CD8-positive, alpha-beta memory T cell (primary cell): ENCODE results near the gene INPP5A. TPM values are rescaled to one million over a fixed set of nuclear protein-coding genes. Genes with fewer than 3 reads are reported as not detected.

Experiments
- CTCF ChIA-PET: fragments of 350-600 bp; sonication (Branson Sonifier 250); formaldehyde crosslinking; loops from one replicate; lab custom pipeline; 2021; ENCODE audit warnings: antibody characterized with exemption; lab: Charles Lee
- POLR2A ChIA-PET: fragments of 350-600 bp; sonication (Branson Sonifier 250); formaldehyde crosslinking; loops from one replicate; lab custom pipeline; 2021; ENCODE audit warnings: antibody characterized with exemption; lab: Charles Lee
- DNase-seq, 5 donors: peaks; one replicate each; pipeline versions ENCODE4 v3.0.0 to v3.0.0-alpha.2; 2020 to 2022; ENCODE audit warnings: mixed read lengths in 1 of 5
- H3K27ac ChIP-seq: one replicate; pipeline ENCODE4 v1.7.0; 2013; ENCODE audit warnings: low read depth, mild to moderate bottlenecking, low read length, moderate library complexity
- H3K27me3 ChIP-seq: 2 replicates; pipeline ENCODE4 v1.7.0; 2013; ENCODE audit warnings: low read length, mild to moderate bottlenecking; ENCODE audit not compliant: insufficient read depth, poor library complexity, severe bottlenecking
- H3K36me3 ChIP-seq: 2 replicates; pipeline ENCODE4 v1.7.0; 2013; ENCODE audit warnings: mild to moderate bottlenecking, low read length, moderate library complexity; ENCODE audit not compliant: insufficient read depth
- H3K4me1 ChIP-seq: 2 replicates; pipeline ENCODE4 v1.7.0; 2013; ENCODE audit warnings: mild to moderate bottlenecking, low read length, moderate library complexity; ENCODE audit not compliant: insufficient read depth
- H3K4me3 ChIP-seq: 2 replicates; pipeline ENCODE4 v1.7.0; 2013; ENCODE audit warnings: mild to moderate bottlenecking, low read length
- H3K9me3 ChIP-seq: 2 replicates; pipeline ENCODE4 v1.7.0; 2013; ENCODE audit warnings: mild to moderate bottlenecking, low read length
- H3K27ac Mint-ChIP-seq, 8 donors: one replicate each; pipeline ENCODE4 v1.8.0; 2020 to 2021; ENCODE audit warnings: mixed read lengths in 8 of 8, mild to moderate bottlenecking in 6 of 8, inconsistent platforms in 3 of 8, moderate library complexity in 3 of 8
- H3K27me3 Mint-ChIP-seq, 2 donors: one replicate each; pipeline ENCODE4 v1.8.0; 2020 to 2021; ENCODE audit warnings: mixed read lengths in 2 of 2, mild to moderate bottlenecking in 1 of 2, moderate library complexity in 1 of 2
- H3K36me3 Mint-ChIP-seq, 3 donors: one replicate each; pipeline ENCODE4 v1.8.0; 2020 to 2021; ENCODE audit warnings: mixed read lengths in 3 of 3, inconsistent platforms in 1 of 3, mild to moderate bottlenecking in 1 of 3
- H3K4me1 Mint-ChIP-seq, 3 donors: one replicate each; pipeline ENCODE4 v1.8.0; 2020 to 2021; ENCODE audit warnings: mixed read lengths in 3 of 3, inconsistent platforms in 1 of 3, mild to moderate bottlenecking in 1 of 3
- H3K4me3 Mint-ChIP-seq, 7 donors: one replicate each; pipeline ENCODE4 v1.8.0; 2020 to 2021; ENCODE audit warnings: mixed read lengths in 7 of 7, mild to moderate bottlenecking in 6 of 7, moderate library complexity in 4 of 7, inconsistent platforms in 2 of 7
- H3K9me3 Mint-ChIP-seq, 5 donors: one replicate each; pipeline ENCODE4 v1.8.0; 2020 to 2022; ENCODE audit warnings: mixed read lengths in 5 of 5, mild to moderate bottlenecking in 3 of 5, moderate library complexity in 2 of 5, inconsistent platforms in 1 of 5
- polyA plus RNA-seq: library from polyadenylated mRNA; unstranded; fragments of 300-500 nt; fragmentation: Illumina TruSeq; gene quantifications from one replicate; pipeline ENCODE4 v1.2.3, GENCODE V29; 2021
- total RNA-seq, 2 experiments: library from RNA; stranded (reverse); gene quantifications; one replicate each; pipeline ENCODE4 v1.2.3, GENCODE V29; 2021

Gene INPP5A
- total and polyA plus RNA-seq, 3 experiments from 2014 or later = 1.1 to 6.1 (median 4.8) TPM

DNA sequence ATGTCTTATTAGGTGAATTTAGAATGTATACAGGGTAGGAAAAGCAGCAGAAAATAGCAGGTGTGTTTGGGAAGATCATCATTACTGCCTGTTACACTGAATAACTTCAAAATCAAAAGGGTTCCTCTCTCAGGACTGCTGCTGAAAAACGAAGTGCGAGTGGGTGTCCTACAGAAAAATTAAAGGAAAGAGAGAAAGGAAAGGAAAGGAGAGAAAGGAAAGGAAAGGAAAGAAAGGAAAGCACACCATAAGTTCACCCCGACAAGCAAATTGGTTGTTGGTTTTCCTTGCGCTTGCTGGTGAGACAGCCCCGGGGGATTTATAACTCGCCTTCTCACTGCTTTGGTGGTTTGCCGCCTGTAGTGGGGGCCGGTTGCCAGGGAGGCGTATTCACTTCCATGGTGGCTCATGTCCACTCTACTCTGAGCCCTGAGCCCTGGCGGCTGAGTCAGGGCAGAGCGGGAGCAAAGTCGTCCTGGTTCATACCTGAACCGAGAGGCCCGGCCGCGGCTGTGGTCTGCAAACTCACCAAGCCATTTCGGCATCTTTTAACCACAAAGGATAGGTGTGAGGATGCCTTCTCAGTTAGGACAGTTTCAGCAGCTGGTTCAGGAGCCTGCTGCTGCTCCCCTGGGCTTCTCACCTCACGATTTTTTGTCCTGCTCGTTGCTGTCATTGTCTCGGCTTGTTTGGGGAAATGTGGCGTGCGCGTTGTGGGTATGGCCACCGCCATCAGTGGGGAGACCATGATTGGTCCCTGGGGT lies 26.1 kb downstream of the INPP5A start:
- H3K36me3 ChIP-seq = no peaks in the 10 kb centered on the region
- Mint-ChIP-seq H3K27me3 (peaks cover 0 to 2% of the 10 kb centered on the region in 2 donors), H3K36me3 (peaks cover 0 to 4% (median 0%) of the 10 kb centered on the region in 3 donors), H3K9me3 (no peaks in the 10 kb centered on the region), H3K4me3 (no peak overlapping the region), H3K4me1 (peaks cover 16 to 39% (median 26%) of the 10 kb centered on the region in 3 donors), H3K27ac (peak overlapping the region in 1 of 8 donors; percentile 96)
- H3K4me1 ChIP-seq = peaks cover 7% of the 10 kb centered on the region
- no peaks in the 10 kb centered on the region for H3K27me3 ChIP-seq
- DNase-seq = no peak
- H3K27ac ChIP-seq = no peak overlapping the region
- POLR2A ChIA-PET = no interaction called here
- no peak overlapping the region for H3K4me3 ChIP-seq
- no peaks in the 10 kb centered on the region for H3K9me3 ChIP-seq
- CTCF ChIA-PET = no interaction called here

DNA sequence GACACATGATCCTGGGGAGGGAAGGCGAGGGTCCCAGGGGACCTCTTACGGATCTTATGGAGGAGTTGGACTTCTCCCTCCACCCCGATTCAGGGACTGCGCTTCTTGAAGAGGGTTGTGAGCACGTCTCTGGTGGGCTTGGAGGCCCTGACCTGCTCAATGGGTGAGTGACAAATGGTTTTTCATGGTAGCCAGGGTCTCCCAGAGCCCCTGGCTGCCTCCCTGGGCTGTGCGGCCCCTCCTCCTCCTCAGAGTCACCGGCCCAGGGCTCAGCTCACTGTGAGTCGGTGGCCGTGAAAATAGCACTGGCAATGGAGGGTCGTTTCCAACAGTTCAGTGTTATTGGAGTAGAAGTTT lies 26.6 kb downstream of the INPP5A start:
- Mint-ChIP-seq H3K27me3 (peaks cover 0 to 2% of the 10 kb centered on the region in 2 donors), H3K36me3 (peaks cover 0 to 4% (median 0%) of the 10 kb centered on the region in 3 donors), H3K27ac (no peak overlapping the region), H3K4me3 (no peak overlapping the region), H3K4me1 (peaks cover 16 to 35% (median 26%) of the 10 kb centered on the region in 3 donors), H3K9me3 (no peaks in the 10 kb centered on the region)
- Histone ChIP-seq H3K27ac (no peak overlapping the region), H3K4me1 (peaks cover 7% of the 10 kb centered on the region), H3K36me3 (no peaks in the 10 kb centered on the region), H3K4me3 (no peak overlapping the region), H3K27me3 (no peaks in the 10 kb centered on the region), H3K9me3 (no peaks in the 10 kb centered on the region)
- no peak for DNase-seq
- ChIA-PET CTCF (no interaction called here), POLR2A (no interaction called here)

DNA sequence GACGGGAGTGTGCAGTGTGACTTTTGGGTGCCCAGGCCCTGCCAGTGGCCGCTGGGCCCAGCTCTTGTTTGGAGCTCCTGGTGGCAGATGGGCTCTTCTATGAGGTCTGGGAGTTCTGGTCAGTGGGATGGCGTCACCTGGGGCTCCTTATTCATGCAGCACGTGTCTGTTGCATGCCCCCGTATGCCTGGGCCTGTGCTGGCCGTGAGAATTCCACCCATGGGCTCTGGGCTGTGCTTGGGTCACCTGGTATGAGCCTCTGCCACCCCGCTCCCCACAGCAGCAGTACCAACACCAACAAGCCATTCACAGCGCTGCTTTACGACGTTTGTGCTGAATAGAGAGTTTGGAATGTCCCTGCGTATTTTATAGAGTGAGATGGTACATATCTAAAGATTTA lies 27.1 kb downstream of the INPP5A start:
- H3K36me3 ChIP-seq = no peaks in the 10 kb centered on the region
- peaks cover 0 to 4% (median 0%) of the 10 kb centered on the region in 3 donors for H3K36me3 Mint-ChIP-seq
- no peaks in the 10 kb centered on the region for H3K9me3 Mint-ChIP-seq
- peaks cover 13 to 32% (median 22%) of the 10 kb centered on the region in 3 donors for H3K4me1 Mint-ChIP-seq
- CTCF ChIA-PET = no interaction called here
- H3K27ac Mint-ChIP-seq = no peak overlapping the region
- no peaks in the 10 kb centered on the region for H3K27me3 ChIP-seq
- POLR2A ChIA-PET = no interaction called here
- no peaks in the 10 kb centered on the region for H3K9me3 ChIP-seq
- peaks cover 7% of the 10 kb centered on the region for H3K4me1 ChIP-seq
- H3K27me3 Mint-ChIP-seq = peaks cover 0 to 2% of the 10 kb centered on the region in 2 donors
- DNase-seq = no peak
- H3K4me3 Mint-ChIP-seq = no peak overlapping the region
- H3K4me3 ChIP-seq = no peak overlapping the region
- no peak overlapping the region for H3K27ac ChIP-seq

DNA sequence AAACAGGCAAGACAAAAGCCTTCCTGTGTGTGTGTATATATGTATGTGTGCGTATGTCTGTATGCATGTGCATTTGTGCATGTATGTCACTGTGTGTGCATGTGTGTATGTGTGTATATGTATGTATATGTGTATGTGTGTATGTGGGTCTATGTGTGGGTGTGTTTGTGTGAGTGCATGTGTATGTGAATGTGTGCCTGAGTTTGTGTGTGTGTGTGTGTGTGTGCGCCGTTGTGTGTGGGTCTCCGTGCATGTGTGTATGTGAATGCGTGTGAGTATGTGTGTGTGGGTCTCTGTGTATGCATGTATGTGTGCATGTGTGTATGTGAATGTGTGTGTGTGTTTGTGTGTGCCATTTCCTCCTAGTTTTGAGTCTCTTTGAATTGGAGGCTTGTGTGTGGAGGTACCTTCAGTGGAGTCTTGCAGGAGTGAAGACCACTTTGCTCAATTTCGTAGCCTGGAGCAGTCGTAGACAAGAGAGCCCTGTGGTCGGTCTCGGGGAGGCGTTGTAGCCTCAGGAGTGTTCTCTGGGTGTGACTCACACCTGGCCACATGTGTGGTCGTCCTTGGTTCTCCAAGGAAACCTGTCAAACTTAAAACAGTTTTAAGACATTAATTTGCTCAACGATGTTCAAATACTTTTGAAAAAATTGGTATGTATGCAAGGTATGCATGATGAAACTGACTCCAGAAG lies 28.1 kb downstream of the INPP5A start:
- H3K9me3 ChIP-seq = no peaks in the 10 kb centered on the region
- no peak overlapping the region for H3K4me3 ChIP-seq
- no peak for DNase-seq
- peaks cover 16 to 29% (median 20%) of the 10 kb centered on the region in 3 donors for H3K4me1 Mint-ChIP-seq
- CTCF ChIA-PET = no interaction called here
- no peaks in the 10 kb centered on the region for H3K36me3 ChIP-seq
- peaks cover 5% of the 10 kb centered on the region for H3K4me1 ChIP-seq
- no peak overlapping the region for H3K27ac ChIP-seq
- H3K27ac Mint-ChIP-seq = no peak overlapping the region
- H3K4me3 Mint-ChIP-seq = no peak overlapping the region
- no peaks in the 10 kb centered on the region for H3K27me3 ChIP-seq
- POLR2A ChIA-PET = no interaction called here
- no peaks in the 10 kb centered on the region for H3K9me3 Mint-ChIP-seq
- H3K27me3 Mint-ChIP-seq = peaks cover 0 to 2% of the 10 kb centered on the region in 2 donors
- peaks cover 0 to 7% (median 0%) of the 10 kb centered on the region in 3 donors for H3K36me3 Mint-ChIP-seq

DNA sequence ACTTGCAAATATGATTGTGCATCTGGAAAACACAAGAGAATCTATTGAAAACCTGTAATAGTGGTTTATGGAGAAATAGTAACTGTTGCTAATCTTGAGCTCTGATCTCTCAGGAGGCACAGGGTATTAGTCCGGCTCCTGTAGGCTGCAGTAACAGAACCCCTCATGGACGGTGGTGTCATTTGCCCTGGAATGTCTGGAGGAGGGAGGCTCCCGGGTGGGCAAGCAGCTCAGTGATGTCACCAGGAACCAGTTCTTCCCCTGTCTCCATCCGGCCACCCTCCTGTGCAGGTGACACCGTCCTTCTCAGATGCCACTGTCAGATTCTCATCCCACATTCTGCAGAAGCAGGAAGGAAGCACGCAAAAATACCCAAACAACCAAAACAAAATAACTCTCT lies 29.3 kb downstream of the INPP5A start:
- Histone ChIP-seq H3K27ac (no peak overlapping the region), H3K4me3 (no peak overlapping the region), H3K36me3 (no peaks in the 10 kb centered on the region), H3K27me3 (no peaks in the 10 kb centered on the region), H3K9me3 (no peaks in the 10 kb centered on the region), H3K4me1 (peaks cover 14% of the 10 kb centered on the region)
- no peak for DNase-seq
- H3K36me3 Mint-ChIP-seq = peaks cover 0 to 7% (median 0%) of the 10 kb centered on the region in 3 donors
- no peaks in the 10 kb centered on the region for H3K9me3 Mint-ChIP-seq
- H3K27me3 Mint-ChIP-seq = peaks cover 0 to 2% of the 10 kb centered on the region in 2 donors
- H3K27ac Mint-ChIP-seq = no peak overlapping the region
- CTCF ChIA-PET = no interaction called here
- peaks cover 16 to 25% (median 16%) of the 10 kb centered on the region in 3 donors for H3K4me1 Mint-ChIP-seq
- H3K4me3 Mint-ChIP-seq = no peak overlapping the region
- POLR2A ChIA-PET = no interaction called here

DNA sequence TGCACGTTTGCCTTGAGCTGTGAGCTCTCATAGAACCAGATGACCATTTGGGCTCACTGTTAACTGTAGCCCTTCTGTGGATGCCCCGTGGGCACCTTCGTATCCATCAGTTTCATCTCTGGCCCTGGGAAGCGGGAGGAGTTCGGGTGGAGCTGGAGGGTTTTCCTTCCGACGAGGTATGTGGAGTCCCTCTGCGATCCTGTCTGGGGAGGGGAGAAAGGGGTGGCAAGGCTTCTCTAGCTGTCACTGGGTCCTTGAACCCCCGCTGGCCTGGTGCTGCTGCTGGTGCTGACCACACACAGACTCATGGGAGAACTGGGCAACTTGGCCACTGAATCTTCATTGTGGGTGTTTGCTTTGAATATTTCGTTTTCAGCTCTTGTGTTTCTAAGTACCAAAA lies 32.7 kb downstream of the INPP5A start:
- Histone ChIP-seq H3K27ac (no peak overlapping the region), H3K9me3 (no peaks in the 10 kb centered on the region), H3K4me3 (no peak overlapping the region), H3K27me3 (no peaks in the 10 kb centered on the region), H3K36me3 (no peaks in the 10 kb centered on the region), H3K4me1 (peaks cover 21% of the 10 kb centered on the region)
- Mint-ChIP-seq H3K9me3 (no peaks in the 10 kb centered on the region), H3K4me3 (peak overlapping the region in 1 of 7 donors; percentile 27), H3K4me1 (peaks cover 11 to 18% (median 12%) of the 10 kb centered on the region in 3 donors), H3K27ac (peak overlapping the region in 1 of 8 donors; percentile 12), H3K36me3 (peaks cover 0 to 7% (median 0%) of the 10 kb centered on the region in 3 donors), H3K27me3 (no peaks in the 10 kb centered on the region)
- ChIA-PET CTCF (interaction anchor here (3.6 kb wide), 1 partner anchor 19 kb away, joined by 15 read pairs; no protein-coding TSS in a partner anchor), POLR2A (no interaction called here)
- peak in 1 of 5 donors; percentile 31 for DNase-seq

DNA sequence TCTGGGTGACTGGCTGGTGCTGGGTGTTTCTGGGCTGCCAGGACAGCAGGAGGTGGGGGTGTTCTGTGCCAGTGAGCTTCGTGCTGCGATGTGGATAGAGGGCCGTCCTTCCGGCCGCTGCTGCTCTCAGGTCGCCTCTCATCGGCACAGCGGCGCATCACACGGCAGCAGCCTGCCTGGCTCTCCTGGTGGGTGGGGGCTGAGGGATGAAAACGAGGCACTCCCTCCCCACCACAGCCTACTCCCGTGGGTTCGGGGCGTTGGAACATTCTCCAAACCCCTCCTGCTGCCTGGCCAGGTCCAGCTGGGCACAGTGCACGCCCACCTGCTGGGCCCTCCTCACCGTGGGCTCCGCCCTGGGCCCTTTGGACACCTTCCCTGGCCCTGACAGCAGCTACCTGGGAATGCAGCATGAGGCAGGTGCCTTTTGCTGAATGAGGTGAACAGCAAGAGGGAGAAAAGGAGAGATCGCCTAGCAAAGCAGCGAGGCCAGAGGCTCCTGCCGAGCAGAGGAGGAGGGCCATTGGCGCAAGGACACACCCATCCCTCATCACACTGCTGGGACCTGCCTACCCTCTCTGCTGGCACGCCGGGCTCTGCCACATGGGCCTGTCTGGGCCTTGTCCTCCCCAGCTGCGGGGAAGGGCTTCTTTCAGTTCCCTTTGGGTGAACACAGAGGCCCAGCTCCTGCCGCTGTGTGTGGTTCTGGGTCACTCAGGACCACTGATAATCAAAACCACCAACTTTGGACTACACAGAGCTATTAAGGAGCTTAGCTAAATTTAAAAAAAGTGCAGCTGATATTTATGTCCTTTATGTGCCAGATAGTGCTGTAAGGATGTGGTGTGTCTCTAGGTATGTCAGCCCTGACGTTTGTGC lies 33.4 kb downstream of the INPP5A start:
- H3K27me3 ChIP-seq = no peaks in the 10 kb centered on the region
- peak overlapping the region in 4 of 7 donors; percentile 43 to 68 (median 52) for H3K4me3 Mint-ChIP-seq
- ChIA-PET CTCF (interaction anchor here (3.6 kb wide), 1 partner anchor 20 kb away, joined by 15 read pairs; no protein-coding TSS in a partner anchor), POLR2A (no interaction called here)
- peak in 1 of 5 donors; percentile 34 for DNase-seq
- H3K36me3 Mint-ChIP-seq = peaks cover 0 to 2% (median 0%) of the 10 kb centered on the region in 3 donors
- no peak overlapping the region for H3K27ac ChIP-seq
- no peak overlapping the region for H3K4me3 ChIP-seq
- no peaks in the 10 kb centered on the region for H3K27me3 Mint-ChIP-seq
- no peaks in the 10 kb centered on the region for H3K9me3 ChIP-seq
- peaks cover 11 to 20% (median 12%) of the 10 kb centered on the region in 3 donors for H3K4me1 Mint-ChIP-seq
- H3K4me1 ChIP-seq = peaks cover 21% of the 10 kb centered on the region
- H3K27ac Mint-ChIP-seq = peak overlapping the region in 6 of 8 donors; percentile 3 to 87 (median 58)
- no peaks in the 10 kb centered on the region for H3K9me3 Mint-ChIP-seq
- no peaks in the 10 kb centered on the region for H3K36me3 ChIP-seq
